Endothelial cell of umbilical vein (primary cell): ENCODE measurements around the gene SKI. TPM values are rescaled to one million over a fixed set of nuclear protein-coding genes. Genes with fewer than 3 reads are reported as not detected.

Experiments used
- BruUV-seq: library from RNA; stranded (reverse); fragments of 400-500 nt; replicated peaks from 2 replicates; lab custom pipeline; 2021; lab: Mats Ljungman, UMichigan
- CTCF ChIA-PET: fragments of 300-600, 350-600 bp; sonication (Branson Sonifier 250); formaldehyde crosslinking; loops from one replicate; lab custom pipeline; 2021; ENCODE audit warnings: antibody characterized with exemption, inconsistent platforms; lab: Charles Lee
- POLR2A ChIA-PET: fragments of 300-600, 350-600 bp; sonication (Branson Sonifier 250); formaldehyde crosslinking; loops from one replicate; lab custom pipeline; 2021; ENCODE audit warnings: antibody characterized with exemption, inconsistent platforms; lab: Charles Lee
- DNase-seq: peaks from one replicate; pipeline ENCODE4 v3.0.0-alpha.2; 2011; ENCODE audit warnings: low read depth, low spot score
- FAIRE-seq: peaks from 2 replicates; lab custom pipeline; 2011; peaks lifted over from hg19 to GRCh38; lab: Jason Lieb, UNC
- H2AFZ ChIP-seq: 2 replicates; pipeline ENCODE4 v1.6.0; 2012; ENCODE audit warnings: low read depth, low read length, control low read depth, inconsistent platforms
- H3K27ac ChIP-seq: 2 replicates; pipeline ENCODE4 v1.5.1; 2011; ENCODE audit warnings: low read depth, mild to moderate bottlenecking, control low read depth, low read length, moderate library complexity; ENCODE audit not compliant: insufficient read depth
- H3K27me3 ChIP-seq, 2 experiments: 2 replicates each; pipeline versions ENCODE4 v1.6.0 to v1.6.1; 2011; ENCODE audit warnings: low read length in 2 of 2, mixed read lengths in 1 of 2; ENCODE audit not compliant: control insufficient read depth in 2 of 2, insufficient read depth in 2 of 2
- H3K36me3 ChIP-seq, 2 experiments: 2 replicates in 1 of 2; 3 replicates in 1 of 2; pipeline ENCODE4 v1.5.1; 2011; ENCODE audit warnings: low read length in 2 of 2, mild to moderate bottlenecking in 1 of 2, moderate library complexity in 1 of 2; ENCODE audit not compliant: control insufficient read depth in 2 of 2, insufficient read depth in 2 of 2; ENCODE audit errors: extremely low read depth in 1 of 2
- H3K4me1 ChIP-seq: 3 replicates; pipeline ENCODE4 v1.5.1; 2011; ENCODE audit warnings: mild to moderate bottlenecking, low read length; ENCODE audit not compliant: control insufficient read depth, insufficient read depth; ENCODE audit errors: extremely low read depth
- H3K4me2 ChIP-seq: 2 replicates; pipeline ENCODE4 v1.6.1; 2011; ENCODE audit warnings: low read length, control low read depth, mixed read lengths; ENCODE audit not compliant: insufficient read depth
- H3K4me3 ChIP-seq, 3 experiments: fragments of 200-600 bp in 1 of 3; sonication (generic), shearing (Covaris generic) in 1 of 3; replicated peaks in 1 of 3; 2 replicates each; pipeline ENCODE4 v1.5.1; 2011 to 2016; ENCODE audit warnings: control low read depth in 3 of 3, low read length in 3 of 3, mild to moderate bottlenecking in 2 of 3, inconsistent platforms in 1 of 3, low read depth in 1 of 3, moderate library complexity in 1 of 3; ENCODE audit not compliant: insufficient read depth in 1 of 3
- H3K79me2 ChIP-seq: 2 replicates; pipeline ENCODE4 v1.6.0; 2012; ENCODE audit warnings: low read length, inconsistent platforms; ENCODE audit not compliant: control insufficient read depth, insufficient read depth
- H3K9ac ChIP-seq: replicated peaks from 2 replicates; pipeline ENCODE3; 2011; ENCODE audit warnings: low read length, control low read depth; ENCODE audit not compliant: insufficient read depth; ENCODE audit errors: extremely low read depth
- H3K9me1 ChIP-seq: replicated peaks from 3 replicates; pipeline ENCODE4 v1.6.0; 2011; ENCODE audit warnings: mild to moderate bottlenecking, low read length; ENCODE audit not compliant: control insufficient read depth, insufficient read depth; ENCODE audit errors: extremely low read depth
- H3K9me3 ChIP-seq: replicated peaks from 2 replicates; pipeline ENCODE4 v1.5.1; 2012; ENCODE audit warnings: low read length, inconsistent platforms; ENCODE audit not compliant: control insufficient read depth, insufficient read depth
- H4K20me1 ChIP-seq: replicated peaks from 2 replicates; pipeline ENCODE3; 2011; ENCODE audit warnings: mild to moderate bottlenecking, low read length; ENCODE audit not compliant: control insufficient read depth, insufficient read depth; ENCODE audit errors: extremely low read depth
- CTCF ChIP-seq, 2 donors: IDR thresholded peaks; 1 replicate in 1 of 2; 2 replicates in 1 of 2; pipeline ENCODE4 v1.5.1; 2011; ENCODE audit warnings: low read length in 2 of 2, mild to moderate bottlenecking in 2 of 2, moderate library complexity in 2 of 2, control low read depth in 1 of 2, inconsistent platforms in 1 of 2, low read depth in 1 of 2; ENCODE audit not compliant: insufficient read depth in 1 of 2; ENCODE audit errors: extremely low read depth in 1 of 2
- EZH2 ChIP-seq: IDR thresholded peaks from 2 replicates; pipeline ENCODE4 v1.6.1; 2012; ENCODE audit warnings: borderline replicate concordance, low read depth, mild to moderate bottlenecking, moderate library complexity, low read length, inconsistent platforms; ENCODE audit not compliant: severe bottlenecking
- FOS ChIP-seq: IDR thresholded peaks from 2 replicates; pipeline ENCODE4 v1.6.1; 2011; ENCODE audit warnings: mild to moderate bottlenecking, low read length, moderate library complexity, borderline replicate concordance; ENCODE audit not compliant: insufficient read depth
- GATA2 ChIP-seq: IDR thresholded peaks from 2 replicates; pipeline ENCODE4 v1.7.0; 2011; ENCODE audit warnings: low read depth, mild to moderate bottlenecking, moderate library complexity, mixed read lengths, low read length; ENCODE audit not compliant: insufficient read length, insufficient read depth
- JUN ChIP-seq: IDR thresholded peaks from 2 replicates; pipeline ENCODE4 v1.6.1; 2011; ENCODE audit warnings: borderline replicate concordance, low read depth; ENCODE audit not compliant: insufficient read length, insufficient read depth
- MAX ChIP-seq: IDR thresholded peaks from 2 replicates; pipeline ENCODE4 v1.6.1; 2011; ENCODE audit not compliant: insufficient read depth, insufficient read length
- MYC ChIP-seq: IDR thresholded peaks from one replicate; pipeline ENCODE4 v1.6.1; 2011; ENCODE audit warnings: mild to moderate bottlenecking, low read depth, low read length
- POLR2A ChIP-seq: IDR thresholded peaks from 2 replicates; pipeline ENCODE4 v1.6.1; 2012; ENCODE audit warnings: low read depth, mild to moderate bottlenecking, control low read depth, low read length
- POLR2AphosphoS5 ChIP-seq: IDR thresholded peaks from 2 replicates; pipeline ENCODE4 v1.6.1; 2012; ENCODE audit warnings: low read depth, mild to moderate bottlenecking, control low read depth, low read length, moderate library complexity; ENCODE audit not compliant: insufficient read depth
- dilution Hi-C: fragments of 300-500 bp; cut with MboI; formaldehyde crosslinking; loops from one replicate; pipeline ENCODE4 v1.15.0; 2019; ENCODE audit warnings: low sequenced_read_pairs; ENCODE audit not compliant: extremely low pct_ligation_motif_present
- intact Hi-C: fragments of 100-400 bp; cut with micrococcal nuclease; formaldehyde crosslinking; loops from one replicate; pipeline ENCODE4 v1.10.0; 2022
- polyA plus RNA-seq, 4 experiments: library from polyadenylated mRNA; depleted of rRNA in 3 of 4; stranded (reverse) in 3 of 4; unstranded in 1 of 4; fragments of >200 nt; gene quantifications; 2 replicates each; pipeline versions ENCODE4 v1.2.1 to v1.2.3, GENCODE V29; 2011 to 2012; ENCODE audit warnings: missing spikeins in 1 of 4
- total RNA-seq: library from RNA; stranded (reverse); gene quantifications from 2 replicates; pipeline ENCODE4 v1.2.3, GENCODE V29; 2021

SKI gene
- total and polyA plus RNA-seq, 2 donors (not counting 3 experiments of a cell fraction or from before 2014, with no cell fraction given): 11.6 to 80.3 TPM

GRCh38 chr1:2319291-2319690 is 91.2 kb downstream of the SKI start:
- no TSS peak for BruUV-seq
- intact Hi-C loops: no loop called here

More at GRCh38 chr1:2319291-2319690, 91.2 kb downstream of the SKI start:
- Histone ChIP-seq H4K20me1 (no peaks in the 10 kb centered on the region), H3K79me2 (no peaks in the 10 kb centered on the region), H3K9ac (no peak overlapping the region), H3K4me3 (no peak overlapping the region), H3K4me1 (peaks cover 6% of the 10 kb centered on the region), H3K36me3 (no peaks in the 10 kb centered on the region), H3K9me1 (no peaks in the 10 kb centered on the region), H3K27me3 (no peaks in the 10 kb centered on the region), H3K9me3 (no peaks in the 10 kb centered on the region), H3K4me2 (no peak overlapping the region), H2AFZ (no peak overlapping the region), H3K27ac (no peak overlapping the region)
- no peak for TF ChIP-seq FOS
- TF ChIP-seq EZH2: no peak
- TF ChIP-seq POLR2A: no peak
- TF ChIP-seq MYC: no peak
- no peak for TF ChIP-seq JUN
- TF ChIP-seq MAX: no peak
- TF ChIP-seq CTCF (IDR thresholded peaks at IDR 0.05; ENCODE audit: extremely low read depth in 1 of 2, insufficient read depth in 1 of 2, low read depth in 1 of 2, low read length in 2 of 2): no peak
- TF ChIP-seq GATA2: no peak
- no peak for TF ChIP-seq POLR2AphosphoS5
- dilution Hi-C loops: no loop called here
- DNase-seq (no peak), FAIRE-seq (no peak)
- ChIA-PET CTCF (interaction anchor here (1.3 kb wide), 1 partner anchor 124 kb away, joined by 6 read pairs; the partner anchor contains the start of gene FAAP20), POLR2A (interaction anchor here (1.2 kb wide), 1 partner anchor 92 kb away, joined by 3 read pairs; no protein-coding TSS in a partner anchor)
